ENCODE measurements around the gene SPTLC3.

DNA sequence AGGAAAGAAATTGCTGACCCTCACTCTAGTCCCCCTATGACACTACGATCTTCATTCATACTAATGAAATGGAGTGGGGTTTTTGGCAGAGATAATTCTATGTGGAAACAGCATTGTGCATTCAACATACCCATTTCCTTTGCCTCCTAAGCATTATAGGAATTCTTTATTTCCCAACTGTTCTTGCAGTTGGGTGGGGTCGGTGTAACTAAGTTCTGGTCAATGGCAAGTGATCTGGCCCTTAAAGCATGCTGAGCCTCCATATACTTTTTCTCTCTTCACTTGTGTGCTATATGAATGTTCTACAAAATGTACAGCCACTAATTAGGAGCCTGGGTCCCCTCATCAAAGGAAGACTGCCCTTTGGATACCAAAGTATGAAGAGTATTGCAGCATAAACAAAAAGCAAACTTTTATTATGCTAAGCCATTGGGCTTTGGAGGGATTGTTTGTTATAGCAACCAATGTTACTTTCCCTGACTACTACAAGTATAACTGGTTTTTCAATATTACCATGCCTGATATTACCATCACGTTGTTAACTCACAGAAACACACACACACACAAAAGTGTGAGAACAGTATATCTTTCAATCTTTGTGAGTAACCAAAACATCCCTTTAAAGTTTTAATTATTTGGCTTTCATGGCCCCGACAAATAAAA, 203.3 kb downstream of the SPTLC3 start:
- TF ChIP-seq, protein P1, sequence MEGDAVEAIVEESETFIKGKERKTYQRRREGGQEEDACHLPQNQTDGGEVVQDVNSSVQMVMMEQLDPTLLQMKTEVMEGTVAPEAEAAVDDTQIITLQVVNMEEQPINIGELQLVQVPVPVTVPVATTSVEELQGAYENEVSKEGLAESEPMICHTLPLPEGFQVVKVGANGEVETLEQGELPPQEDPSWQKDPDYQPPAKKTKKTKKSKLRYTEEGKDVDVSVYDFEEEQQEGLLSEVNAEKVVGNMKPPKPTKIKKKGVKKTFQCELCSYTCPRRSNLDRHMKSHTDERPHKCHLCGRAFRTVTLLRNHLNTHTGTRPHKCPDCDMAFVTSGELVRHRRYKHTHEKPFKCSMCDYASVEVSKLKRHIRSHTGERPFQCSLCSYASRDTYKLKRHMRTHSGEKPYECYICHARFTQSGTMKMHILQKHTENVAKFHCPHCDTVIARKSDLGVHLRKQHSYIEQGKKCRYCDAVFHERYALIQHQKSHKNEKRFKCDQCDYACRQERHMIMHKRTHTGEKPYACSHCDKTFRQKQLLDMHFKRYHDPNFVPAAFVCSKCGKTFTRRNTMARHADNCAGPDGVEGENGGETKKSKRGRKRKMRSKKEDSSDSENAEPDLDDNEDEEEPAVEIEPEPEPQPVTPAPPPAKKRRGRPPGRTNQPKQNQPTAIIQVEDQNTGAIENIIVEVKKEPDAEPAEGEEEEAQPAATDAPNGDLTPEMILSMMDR (IDR thresholded peaks at IDR 0.05; ENCODE audit: poor library complexity, severe bottlenecking) = no peak
- TF ChIP-seq, protein P2, sequence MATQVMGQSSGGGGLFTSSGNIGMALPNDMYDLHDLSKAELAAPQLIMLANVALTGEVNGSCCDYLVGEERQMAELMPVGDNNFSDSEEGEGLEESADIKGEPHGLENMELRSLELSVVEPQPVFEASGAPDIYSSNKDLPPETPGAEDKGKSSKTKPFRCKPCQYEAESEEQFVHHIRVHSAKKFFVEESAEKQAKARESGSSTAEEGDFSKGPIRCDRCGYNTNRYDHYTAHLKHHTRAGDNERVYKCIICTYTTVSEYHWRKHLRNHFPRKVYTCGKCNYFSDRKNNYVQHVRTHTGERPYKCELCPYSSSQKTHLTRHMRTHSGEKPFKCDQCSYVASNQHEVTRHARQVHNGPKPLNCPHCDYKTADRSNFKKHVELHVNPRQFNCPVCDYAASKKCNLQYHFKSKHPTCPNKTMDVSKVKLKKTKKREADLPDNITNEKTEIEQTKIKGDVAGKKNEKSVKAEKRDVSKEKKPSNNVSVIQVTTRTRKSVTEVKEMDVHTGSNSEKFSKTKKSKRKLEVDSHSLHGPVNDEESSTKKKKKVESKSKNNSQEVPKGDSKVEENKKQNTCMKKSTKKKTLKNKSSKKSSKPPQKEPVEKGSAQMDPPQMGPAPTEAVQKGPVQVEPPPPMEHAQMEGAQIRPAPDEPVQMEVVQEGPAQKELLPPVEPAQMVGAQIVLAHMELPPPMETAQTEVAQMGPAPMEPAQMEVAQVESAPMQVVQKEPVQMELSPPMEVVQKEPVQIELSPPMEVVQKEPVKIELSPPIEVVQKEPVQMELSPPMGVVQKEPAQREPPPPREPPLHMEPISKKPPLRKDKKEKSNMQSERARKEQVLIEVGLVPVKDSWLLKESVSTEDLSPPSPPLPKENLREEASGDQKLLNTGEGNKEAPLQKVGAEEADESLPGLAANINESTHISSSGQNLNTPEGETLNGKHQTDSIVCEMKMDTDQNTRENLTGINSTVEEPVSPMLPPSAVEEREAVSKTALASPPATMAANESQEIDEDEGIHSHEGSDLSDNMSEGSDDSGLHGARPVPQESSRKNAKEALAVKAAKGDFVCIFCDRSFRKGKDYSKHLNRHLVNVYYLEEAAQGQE (IDR thresholded peaks at IDR 0.05; ENCODE audit: borderline replicate concordance) = no peak
- TF ChIP-seq EP300 (conservative IDR thresholded peaks at IDR 0.05; ENCODE audit: poor library complexity, severe bottlenecking) (no peak), EZH2 (IDR thresholded peaks at IDR 0.05; ENCODE audit: borderline replicate concordance, insufficient read depth, low read length, poor library complexity, severe bottlenecking) (no peak), SMC3 (conservative IDR thresholded peaks at IDR 0.05; ENCODE audit: poor library complexity) (no peak), TAF1 (IDR thresholded peaks at IDR 0.05; ENCODE audit: low read depth) (no peak)

All from neural cell (in vitro differentiated cells).